Stimulated activated CD8-positive, alpha-beta memory T cell treated with anti-CD3 and anti-CD28 coated beads, Interleukin-4, amount 100 ng/mL, for 4 hours (primary cell): Measurements from ENCODE around the gene OR5K2.

Source experiments
- DNase-seq, 2 donors: peaks; one replicate each; pipeline ENCODE4 v3.0.0-alpha.2; 2020; ENCODE audit warnings: low read depth in 2 of 2, low spot score in 1 of 2

Gene OR5K2

GRCh38 chr3:98497381-98497780 is at the start of gene OR5K2:
OR5K2 (plus strand) TSS chr3:98497681; CDS start chr3:98497681, 0 bp downstream.
- DNase-seq = no peak

DNA sequence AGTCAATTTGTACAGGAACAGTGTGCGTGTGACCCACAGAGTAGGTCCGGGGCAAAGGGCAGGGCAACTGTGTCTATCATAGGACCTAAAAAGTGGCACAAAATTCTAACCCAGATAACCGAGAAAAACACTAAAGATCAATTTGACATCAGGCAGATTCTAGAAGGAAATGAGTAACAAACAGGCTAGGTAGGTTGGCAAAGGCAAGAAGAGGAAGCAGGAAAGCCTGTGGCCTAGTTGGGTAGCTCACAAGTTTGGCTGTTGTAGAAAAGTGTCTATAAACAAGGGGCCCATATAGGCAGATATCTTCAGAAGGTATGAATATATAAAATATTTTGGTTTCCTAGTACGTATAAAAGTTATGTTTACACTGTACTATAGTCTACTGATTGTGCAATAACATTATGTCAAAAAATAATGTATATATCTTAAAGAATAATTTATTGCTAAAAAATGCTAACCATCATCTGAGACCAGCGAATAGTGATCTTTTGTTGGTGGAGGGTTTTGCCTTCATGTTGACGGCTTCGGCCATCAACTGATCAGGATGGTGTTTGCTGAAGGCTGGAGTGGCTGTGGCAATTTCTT is 47.8 kb upstream of the OR5K2 start:
- no peak for DNase-seq

DNA sequence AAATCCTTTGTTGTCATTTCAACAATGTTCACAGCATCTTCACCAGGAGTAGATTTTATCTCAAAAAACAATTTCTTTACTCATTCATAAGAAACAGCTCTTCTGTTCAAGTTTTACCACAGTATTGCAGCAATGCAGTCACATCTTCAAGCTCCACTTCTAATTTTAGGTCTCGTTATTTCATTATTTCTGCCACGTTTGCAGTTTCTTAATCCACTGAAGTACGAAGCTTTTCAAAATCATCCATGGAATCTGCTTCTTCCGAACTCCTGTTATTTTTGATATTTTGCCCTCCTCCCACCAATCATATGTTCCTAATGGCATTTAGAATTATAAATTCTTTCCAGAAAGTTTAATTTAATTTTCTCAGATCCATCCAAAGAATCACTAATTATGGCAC is 47.1 kb upstream of the OR5K2 start:
- no peak for DNase-seq

DNA sequence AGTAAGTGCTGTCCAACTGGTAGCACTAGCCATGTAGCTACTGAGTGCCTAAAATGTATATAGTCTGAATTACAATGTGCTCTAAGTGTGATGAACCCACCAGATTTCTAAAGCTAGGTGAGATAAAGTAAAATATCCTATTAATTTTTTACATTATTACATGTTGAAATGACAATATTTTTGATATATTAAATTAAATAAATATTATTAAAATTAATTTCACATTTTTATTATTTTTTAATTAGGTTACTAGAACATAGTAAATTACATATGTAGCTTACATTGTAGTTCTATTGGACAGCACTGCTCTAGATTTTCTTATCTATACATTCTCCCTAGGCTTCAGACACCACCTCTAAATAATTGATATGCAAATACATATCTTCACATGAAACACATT is 43.7 kb upstream of the OR5K2 start:
- no peak for DNase-seq

- DNase-seq = no peak
Observed at GRCh38 chr3:98454929-98455328, 42.6 kb upstream of the OR5K2 start.

DNA sequence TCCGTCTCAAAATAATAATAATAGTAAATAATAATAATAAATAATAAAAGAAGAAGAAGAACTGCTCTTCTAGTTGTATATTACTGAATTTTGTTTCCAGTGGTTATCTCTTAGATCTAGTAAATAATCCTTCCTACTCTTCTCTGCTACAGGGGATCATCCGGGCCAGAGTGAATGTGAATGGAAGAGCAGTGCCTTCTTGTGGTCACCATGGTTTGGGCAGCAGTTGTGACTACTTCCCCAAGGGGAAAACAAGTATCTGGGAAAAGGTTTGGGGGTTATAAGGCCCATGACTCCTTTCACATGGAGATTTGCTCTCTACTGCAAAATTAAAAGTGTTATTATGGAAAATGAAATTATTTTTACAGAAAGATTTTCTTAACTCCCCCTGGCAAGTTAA is 39.9 kb upstream of the OR5K2 start:
- no peak for DNase-seq

DNA sequence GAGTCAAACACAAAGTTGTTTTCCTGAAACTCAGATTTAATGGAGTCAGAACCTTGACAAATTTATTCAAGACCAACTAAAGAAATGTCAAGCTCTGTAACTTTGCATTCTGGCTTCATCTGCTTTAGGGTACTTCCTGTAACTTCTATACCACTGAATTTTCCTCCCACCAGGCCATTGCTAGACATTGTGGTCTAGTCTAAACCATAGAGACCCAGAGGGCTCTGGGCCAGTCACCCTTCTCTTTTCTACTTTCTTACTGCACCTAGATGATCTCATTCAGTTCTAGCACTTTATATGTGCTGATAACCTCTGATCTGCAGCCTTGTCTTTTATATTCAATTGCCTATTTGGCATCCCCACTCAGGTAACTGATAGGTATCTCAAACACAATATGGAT is 37.3 kb upstream of the OR5K2 start:
- no peak for DNase-seq

DNA sequence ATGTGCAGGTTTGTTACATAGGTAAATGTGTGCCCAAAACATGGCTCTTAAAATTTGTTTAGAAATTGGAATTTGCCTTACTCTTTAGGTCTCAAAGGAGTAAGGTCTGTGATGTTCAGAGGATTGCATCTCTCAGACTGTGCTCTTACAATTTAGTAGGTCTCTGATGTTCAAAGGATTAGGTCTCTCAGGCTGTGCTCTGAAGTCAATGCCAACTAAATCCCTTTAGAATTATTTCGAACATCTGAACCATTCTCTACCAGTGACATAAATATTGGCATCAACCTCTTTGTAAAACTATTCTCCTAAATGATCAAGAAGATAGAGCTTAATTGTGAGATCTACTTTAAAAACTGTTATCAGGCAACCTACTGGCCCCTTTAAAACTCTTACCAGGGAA is 34.6 kb upstream of the OR5K2 start, which contains the start of gene OR5K1:
Gene OR5K1, plus strand, starts transcription at position 301 of the 400 bp plus-strand sequence. CDS start 6,376 bp downstream, outside the sequence.
- DNase-seq = no peak

DNA sequence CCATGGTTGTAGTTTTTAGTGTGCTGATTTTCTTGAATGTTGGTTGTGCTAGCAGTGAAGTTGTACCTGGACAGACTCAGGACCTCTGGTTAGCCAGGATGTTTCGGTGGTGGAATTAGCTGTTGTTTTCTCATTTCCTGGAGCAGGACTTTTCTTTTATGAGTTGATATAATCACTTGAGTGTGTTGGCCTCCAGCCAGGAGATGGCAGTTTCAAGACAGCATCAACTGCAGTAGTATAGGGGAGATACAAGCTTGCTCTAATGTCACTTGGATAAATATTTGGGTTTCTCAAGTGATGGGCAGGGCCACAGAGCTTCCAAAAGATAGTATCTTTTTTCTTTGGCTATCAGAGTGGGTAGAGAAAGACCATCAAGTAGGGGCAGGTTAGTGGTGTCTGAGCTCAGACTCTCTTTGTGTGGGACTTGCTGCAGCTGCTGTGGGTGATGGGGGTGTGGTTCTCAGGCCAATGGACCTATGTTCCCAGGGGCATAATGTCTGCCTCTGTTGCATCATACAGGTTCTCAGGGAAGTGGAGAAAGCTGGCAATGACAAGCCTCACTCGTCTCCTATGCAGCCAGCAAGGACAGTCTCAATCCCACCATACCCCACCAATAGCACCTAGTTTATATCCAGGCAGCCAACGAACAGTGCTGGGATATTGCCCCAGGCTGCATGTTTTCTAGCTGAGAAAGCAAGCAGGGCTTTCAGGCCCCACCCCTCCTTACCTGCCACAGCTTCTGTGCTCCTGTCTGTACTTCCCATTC is 14.6 kb upstream of the OR5K2 start:
- no peak for DNase-seq

DNA sequence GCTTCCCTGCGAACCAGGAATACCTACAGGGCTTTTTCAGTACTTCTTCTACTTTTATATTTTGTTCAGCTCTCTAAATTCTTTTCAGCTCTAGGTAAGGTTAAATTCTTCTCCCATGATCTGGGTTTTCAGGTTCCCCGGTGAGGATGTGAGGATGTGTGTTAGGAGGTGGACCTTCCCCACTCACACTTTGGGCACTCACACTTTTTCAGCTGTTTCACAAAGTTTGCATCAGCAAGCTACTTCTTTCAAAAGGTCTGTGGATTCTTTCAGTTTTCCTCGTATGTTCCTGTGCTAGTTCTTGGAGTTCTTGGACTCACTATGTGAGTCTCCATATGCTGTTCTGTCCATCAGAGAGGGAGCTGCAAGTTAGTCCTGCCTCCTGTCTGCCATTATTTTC is 13.9 kb upstream of the OR5K2 start:
- DNase-seq = no peak

- DNase-seq = no peak
Observed at GRCh38 chr3:98500019-98500418, 2.5 kb downstream of the OR5K2 start.

- DNase-seq = no peak
Observed at GRCh38 chr3:98501270-98501669, 3.8 kb downstream of the OR5K2 start.

DNA sequence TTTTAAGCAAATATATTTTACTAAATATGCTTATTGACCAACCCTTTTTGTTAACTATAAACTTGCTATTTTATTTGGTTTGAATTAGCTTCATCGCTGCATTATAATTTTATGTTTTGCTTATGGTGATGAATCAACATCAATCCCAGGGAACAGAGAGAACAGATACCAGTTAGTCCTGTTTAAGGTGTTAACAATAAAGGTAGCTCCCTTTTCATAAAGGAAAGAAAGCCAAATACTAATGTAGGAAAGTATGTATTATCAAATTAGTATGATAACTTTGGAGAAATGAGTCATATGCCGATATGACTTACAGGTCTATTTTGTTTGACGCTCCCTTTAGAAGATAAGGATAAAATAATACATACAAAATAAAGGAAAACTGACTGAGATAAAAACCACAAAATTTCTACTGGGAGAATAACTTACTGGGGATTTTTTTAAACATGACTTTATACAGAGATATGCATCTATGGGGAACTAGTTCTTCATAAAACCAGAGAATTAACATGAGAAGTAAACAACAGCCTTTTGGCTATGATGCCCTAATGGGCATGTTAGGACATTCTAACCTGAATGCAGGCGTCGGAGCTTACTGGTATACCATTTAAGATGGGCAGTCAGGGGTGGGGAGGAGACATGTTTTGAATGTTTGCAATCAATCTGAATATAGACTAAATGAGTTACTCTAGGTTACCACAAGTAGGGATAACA is 4.5 kb downstream of the OR5K2 start:
- no peak for DNase-seq

DNA sequence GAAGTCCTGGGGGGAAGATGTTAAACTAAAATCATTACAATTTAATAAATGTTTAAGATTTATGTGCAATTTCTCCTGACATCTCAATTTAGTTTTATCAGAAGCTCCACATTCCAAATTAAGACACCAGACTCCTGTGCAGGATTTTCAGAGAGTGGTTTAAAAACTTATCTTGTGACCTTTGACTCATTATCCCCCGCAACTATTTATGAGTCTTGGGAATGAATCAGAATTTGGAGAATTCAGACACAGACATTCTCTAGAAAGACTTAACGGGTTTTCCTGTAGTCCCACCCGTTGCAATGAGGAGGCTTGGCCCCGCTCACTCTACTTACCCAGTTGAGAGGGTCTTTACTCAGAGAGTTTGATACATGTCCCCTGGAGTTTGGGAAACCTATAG is 7.1 kb downstream of the OR5K2 start:
- DNase-seq = no peak

DNA sequence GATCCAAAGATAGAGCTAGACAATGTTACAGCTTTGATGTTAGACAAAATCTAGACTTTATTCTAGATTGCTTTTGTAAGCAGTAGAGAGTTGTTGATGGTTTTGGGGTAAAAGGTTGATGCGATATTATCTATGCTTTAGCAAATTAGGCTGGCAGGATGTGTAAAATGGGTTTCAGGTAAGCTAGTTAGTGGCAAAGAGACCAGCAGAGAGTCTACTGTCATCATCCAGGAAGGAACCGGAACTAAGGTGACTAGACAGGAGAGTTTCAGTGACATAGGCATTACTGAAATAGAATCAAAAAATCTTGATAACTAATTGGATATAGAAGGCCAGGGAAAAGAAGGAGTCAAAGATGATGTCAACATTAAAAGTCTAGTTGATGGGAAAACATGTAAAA is 11.1 kb downstream of the OR5K2 start:
- DNase-seq = no peak

DNA sequence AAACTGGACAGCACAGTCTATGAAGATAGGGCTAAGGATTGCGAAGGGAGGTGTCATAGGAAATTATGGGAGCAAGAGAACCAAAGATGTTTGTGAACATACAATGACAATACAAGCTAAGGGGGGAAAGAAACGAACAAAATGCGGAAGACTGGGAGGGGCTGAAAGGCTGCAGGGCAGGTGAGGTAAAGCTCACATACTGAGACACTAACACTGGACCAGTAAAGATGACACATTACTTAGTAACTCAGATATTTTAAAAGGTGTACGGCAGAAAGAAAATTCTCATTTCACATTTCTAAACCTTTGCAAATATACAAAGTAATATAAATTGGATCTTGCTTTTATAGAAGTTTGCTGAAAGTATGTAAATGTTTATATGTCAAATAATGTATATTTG is 15.1 kb downstream of the OR5K2 start:
- no peak for DNase-seq

- no peak for DNase-seq
Observed at GRCh38 chr3:98513091-98513511, 15.6 kb downstream of the OR5K2 start.

- no peak for DNase-seq
Observed at GRCh38 chr3:98513736-98514135, 16.3 kb downstream of the OR5K2 start.

DNA sequence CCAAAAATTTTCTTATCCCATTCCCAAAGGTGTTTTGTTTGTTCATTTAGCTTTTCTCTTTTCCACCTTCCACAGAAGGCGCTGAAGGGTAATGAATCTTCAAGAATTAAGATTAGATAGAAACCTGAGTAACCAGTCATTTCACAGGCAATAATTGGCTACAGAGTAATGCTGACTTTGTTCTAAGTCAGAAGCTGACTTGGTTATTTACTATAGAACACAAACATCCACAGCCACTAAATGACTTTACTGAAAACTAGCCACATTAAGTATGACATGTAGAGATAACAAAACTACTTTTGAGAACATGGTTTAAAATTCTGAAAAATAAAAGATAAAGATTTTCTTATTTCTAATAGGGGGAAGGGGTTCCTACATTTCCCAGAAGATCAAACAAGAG is 17.5 kb downstream of the OR5K2 start:
- DNase-seq = no peak

- no peak for DNase-seq
Observed at GRCh38 chr3:98518816-98519215, 21.3 kb downstream of the OR5K2 start.

DNA sequence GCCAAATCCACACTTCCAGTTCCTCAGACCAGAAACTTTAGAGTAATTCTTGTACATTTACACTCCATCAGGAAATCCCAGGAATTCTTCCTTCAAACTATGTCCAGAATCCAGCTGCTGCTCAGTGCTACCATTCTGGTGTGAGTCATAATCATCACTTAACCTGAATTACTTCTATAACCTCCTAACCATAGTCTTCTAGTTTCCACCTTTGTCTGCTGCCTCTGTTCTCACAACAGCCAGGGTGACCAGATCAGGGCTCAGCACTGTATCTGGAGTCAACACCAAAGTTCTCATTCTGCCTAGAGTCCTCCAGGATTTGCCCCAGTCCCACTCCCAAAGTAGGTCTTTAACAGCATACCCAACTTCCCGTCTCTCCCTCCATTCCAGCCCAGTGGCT is 21.9 kb downstream of the OR5K2 start:
- no peak for DNase-seq

DNA sequence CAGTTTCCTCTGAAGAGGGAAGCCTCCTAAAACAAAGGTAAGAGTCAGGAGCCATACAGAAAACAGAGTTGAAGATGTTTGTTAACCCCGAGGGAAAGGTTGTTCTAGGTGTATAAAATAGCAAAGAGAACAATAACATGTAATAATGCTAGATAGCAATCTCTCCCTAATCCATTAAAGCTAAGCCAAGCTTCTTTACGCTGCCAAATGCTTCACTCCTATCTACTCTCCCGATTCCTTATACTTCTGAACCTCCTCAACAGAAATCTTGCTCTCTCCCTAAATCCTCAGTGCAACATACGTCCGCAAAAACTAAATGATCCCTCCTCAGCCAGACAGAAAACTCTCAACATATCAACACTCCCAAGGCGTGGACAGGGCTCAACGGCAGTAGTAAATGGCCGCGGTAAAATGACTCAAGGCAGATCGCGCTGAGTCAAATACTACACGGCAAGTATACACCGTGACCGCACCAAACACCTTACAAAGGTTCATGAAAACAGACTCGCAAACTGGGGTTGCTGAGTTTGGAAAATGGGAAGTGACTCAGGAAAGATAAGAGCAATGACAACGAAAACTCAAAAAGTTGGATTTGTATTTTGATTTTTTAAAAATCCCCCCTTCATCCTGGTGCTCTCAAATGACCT is 24.5 kb downstream of the OR5K2 start:
- DNase-seq = peak; percentile 22 to 23
